RWPE1 (cell line): ENCODE measurements around the gene CD79A.

Experiments used
- CTCF ChIA-PET: fragments of 350-600 bp; sonication (Branson Sonifier 250); formaldehyde crosslinking; extraction: SDS; loops from one replicate; lab custom pipeline; 2021; lab: Yijun Ruan, JAX
- POLR2A ChIA-PET: fragments of 400-600 bp; formaldehyde crosslinking; extraction: SDS; loops from one replicate; lab custom pipeline; 2020; ENCODE audit warnings: antibody characterized with exemption; ENCODE audit not compliant: low non-redundant PET; lab: Yijun Ruan, JAX
- DNase-seq: peaks from one replicate; pipeline ENCODE4 v3.0.0; 2012; ENCODE audit warnings: low spot score
- H3K27ac ChIP-seq: fragments of 450-650 bp; 2 replicates; pipeline ENCODE4 v1.5.1; 2017
- TF ChIP-seq, protein P1 (sequence below): fragments of 450-650 bp; conservative IDR thresholded peaks from 2 replicates; pipeline ENCODE4 v1.5.1; 2017; ENCODE audit warnings: low read depth, mild to moderate bottlenecking

The CD79A gene

DNA sequence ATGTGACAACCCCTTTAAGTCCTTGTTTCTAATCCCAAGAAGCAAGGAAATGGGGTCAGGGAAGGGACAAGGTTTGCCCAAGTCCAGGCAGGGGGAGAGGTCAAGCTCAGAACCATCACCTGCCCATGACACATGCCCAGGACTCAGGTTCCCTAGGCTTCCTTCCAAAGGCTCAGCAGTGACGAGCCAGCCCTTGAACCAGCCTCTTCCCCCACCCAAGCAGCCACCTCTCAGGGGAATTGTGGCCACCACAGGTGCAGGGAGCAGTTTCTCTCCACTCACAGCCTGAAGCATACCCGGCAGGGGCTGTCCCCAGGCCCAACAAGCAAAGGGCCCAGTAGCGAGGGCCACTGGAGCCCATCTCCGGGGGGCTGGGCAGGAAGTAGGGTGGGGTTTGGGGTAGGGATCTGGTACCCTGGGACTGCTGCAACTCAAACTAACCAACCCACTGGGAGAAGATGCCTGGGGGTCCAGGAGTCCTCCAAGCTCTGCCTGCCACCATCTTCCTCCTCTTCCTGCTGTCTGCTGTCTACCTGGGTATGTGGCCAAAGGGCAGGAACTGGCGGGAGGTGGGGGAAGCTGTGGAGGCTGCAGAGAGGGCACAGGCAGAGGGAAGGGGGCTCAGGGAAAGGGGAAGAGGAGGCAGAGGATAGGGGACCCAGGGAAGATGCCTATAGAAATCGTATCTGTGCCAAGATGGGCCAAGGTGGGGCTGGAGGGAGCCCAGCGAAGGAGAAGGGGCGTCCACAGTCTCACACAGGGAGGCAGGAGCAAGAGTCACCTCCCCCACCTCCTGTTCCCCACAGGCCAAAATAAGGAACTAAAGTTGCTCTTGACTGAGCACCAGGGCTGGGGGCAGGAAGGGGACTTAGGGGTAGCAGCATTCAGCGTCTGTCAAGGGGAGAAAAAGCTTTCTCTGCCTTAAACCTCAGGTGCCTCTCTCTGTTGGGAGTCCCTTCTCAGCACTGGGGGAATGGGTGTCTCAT lies at the start of gene CD79A:
Gene CD79A, plus strand, starts transcription at position 433 of the 986 bp plus-strand sequence. Its CDS starts 26 bp downstream, at position 459.
- H3K27ac ChIP-seq, result no peak within 1 kb of the TSS
- DNase-seq, result no peak
- TF ChIP-seq, protein P1, sequence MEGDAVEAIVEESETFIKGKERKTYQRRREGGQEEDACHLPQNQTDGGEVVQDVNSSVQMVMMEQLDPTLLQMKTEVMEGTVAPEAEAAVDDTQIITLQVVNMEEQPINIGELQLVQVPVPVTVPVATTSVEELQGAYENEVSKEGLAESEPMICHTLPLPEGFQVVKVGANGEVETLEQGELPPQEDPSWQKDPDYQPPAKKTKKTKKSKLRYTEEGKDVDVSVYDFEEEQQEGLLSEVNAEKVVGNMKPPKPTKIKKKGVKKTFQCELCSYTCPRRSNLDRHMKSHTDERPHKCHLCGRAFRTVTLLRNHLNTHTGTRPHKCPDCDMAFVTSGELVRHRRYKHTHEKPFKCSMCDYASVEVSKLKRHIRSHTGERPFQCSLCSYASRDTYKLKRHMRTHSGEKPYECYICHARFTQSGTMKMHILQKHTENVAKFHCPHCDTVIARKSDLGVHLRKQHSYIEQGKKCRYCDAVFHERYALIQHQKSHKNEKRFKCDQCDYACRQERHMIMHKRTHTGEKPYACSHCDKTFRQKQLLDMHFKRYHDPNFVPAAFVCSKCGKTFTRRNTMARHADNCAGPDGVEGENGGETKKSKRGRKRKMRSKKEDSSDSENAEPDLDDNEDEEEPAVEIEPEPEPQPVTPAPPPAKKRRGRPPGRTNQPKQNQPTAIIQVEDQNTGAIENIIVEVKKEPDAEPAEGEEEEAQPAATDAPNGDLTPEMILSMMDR, result no peak
- ChIA-PET POLR2A (no interaction called here), CTCF (interaction anchor here (1.0 kb wide), 1 partner anchor 81 kb away, joined by 7 read pairs; no protein-coding TSS in a partner anchor)

DNA sequence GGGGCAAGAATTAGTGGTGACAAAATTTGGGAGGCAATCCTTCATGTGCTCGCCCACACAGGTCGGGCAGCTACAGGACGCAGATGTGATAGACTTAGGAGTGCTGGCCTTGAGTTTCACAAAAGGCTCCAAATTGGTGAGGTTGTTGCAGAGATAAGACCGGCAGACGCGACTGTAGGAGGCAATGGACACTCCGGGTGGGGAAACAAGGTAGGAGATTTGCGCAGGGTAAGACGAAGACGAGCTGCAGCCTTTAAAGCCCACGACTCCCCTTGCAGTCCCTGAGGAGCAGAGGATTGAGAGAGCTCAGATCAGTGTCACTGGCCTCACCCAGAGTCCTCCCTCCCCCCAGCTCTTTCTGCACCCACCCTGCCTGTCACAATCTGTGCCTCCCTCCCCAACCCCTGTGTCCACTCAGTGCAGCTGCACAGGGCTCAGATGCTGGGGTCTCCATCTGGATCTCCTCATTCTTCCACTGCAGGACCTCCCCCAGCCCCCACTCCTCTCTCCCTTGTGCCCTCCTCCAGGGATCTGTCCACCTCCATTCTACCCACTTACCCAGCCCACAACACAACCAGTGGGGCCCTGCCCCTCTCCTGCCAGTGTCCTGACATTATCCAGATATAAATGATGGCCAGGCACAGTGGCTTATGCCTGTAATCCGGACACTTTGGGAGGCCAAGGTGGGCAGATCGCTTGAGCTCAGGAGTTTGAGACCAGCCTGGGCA lies 38.9 kb upstream of the CD79A start:
- H3K27ac ChIP-seq, result no peak overlapping the region
- TF ChIP-seq, protein P1, result no peak
- POLR2A ChIA-PET, result no interaction called here
- DNase-seq, result no peak
- CTCF ChIA-PET, result interaction anchor here (1.3 kb wide), 1 partner anchor 45 kb away, joined by 10 read pairs; no protein-coding TSS in a partner anchor

DNA sequence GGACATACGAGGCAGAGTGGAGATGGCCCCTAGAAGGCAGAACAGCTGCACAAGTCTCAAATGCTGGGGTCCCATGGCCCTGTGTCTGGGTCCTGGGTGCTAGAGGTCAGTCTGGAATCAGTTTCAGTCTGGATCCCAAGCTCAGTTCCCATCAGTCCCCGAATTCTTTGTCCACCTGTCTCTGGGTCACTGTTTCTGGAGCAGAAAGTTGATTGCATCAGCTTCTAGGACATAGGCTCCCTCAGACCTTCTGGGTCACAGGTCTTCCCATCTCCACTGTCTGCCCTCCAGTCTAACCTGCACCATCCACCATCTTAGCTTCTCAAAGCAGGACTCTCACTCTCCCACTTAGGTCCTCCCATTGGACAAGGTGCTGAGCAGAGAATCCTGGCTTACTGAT lies 37.9 kb upstream of the CD79A start:
- DNase-seq, result no peak
- CTCF ChIA-PET, result interaction anchor here (1.3 kb wide), 1 partner anchor 46 kb away, joined by 10 read pairs; no protein-coding TSS in a partner anchor
- no peak overlapping the region for H3K27ac ChIP-seq
- TF ChIP-seq, protein P1, result no peak
- POLR2A ChIA-PET, result no interaction called here

DNA sequence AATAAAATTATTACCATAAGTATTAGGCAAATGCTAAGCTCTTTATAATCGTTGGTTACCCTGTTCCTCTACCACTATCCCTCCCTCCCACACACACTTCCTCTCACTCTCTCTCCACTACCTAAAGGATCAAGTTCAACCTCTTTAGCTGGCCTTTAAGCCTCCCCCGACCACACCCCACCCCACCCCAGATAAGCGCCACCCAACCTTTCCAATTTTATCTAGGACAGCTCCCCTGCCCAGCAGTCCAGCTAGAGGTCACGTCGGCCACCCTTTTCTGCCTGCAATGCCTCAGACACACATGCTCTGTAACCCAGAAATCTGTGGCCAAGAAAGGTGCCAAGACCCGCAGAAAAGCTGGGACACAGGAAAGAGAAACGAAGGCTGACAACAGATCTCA lies 33.7 kb upstream of the CD79A start:
- ChIA-PET POLR2A (interaction anchor here (0.5 kb wide), 1 partner anchor 20 kb away, joined by 3 read pairs; no protein-coding TSS in a partner anchor), CTCF (no interaction called here)
- TF ChIP-seq, protein P1, result no peak
- DNase-seq, result no peak
- no peak overlapping the region for H3K27ac ChIP-seq

DNA sequence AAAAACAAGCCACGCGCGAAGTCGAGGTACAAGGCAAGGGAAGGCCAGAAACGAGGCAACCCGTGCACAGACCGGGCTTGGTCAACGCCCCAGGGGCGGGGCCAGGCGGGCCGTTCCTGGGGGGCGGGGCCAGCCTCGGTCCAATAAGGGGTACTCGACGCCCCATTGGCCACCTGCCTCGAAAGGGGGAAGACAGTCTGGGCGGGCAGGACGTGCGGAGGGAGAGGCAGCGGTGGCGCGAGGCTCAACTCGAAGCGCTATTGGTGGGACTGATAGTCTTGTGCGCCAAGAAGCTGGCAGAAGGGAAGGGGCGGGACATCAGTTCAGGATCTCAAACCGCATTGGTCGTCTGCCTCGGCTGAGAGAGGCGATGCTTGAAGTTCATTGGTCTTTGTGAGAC lies 32.5 kb upstream of the CD79A start, which contains the start of gene LYPD4:
Gene LYPD4, minus strand, starts transcription at position 83 of the 400 bp plus-strand sequence. CDS start 5,398 bp downstream, outside the sequence.
- no peak for DNase-seq
- CTCF ChIA-PET, result interaction anchor here (0.7 kb wide), 1 partner anchor 15 kb away, joined by 3 read pairs; no protein-coding TSS in a partner anchor
- TF ChIP-seq, protein P1, result no peak
- H3K27ac ChIP-seq, result no peak within 1 kb of the TSS
- POLR2A ChIA-PET, result no interaction called here

DNA sequence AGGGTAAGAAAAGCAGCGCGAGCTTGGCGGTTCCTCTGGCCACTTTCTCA lies 32.3 kb upstream of the CD79A start, which contains the start of gene DMRTC2:
Gene DMRTC2, plus strand, starts transcription at position 42 of the 50 bp plus-strand sequence. CDS start 2,387 bp downstream, outside the sequence.
- TF ChIP-seq, protein P1, result no peak
- CTCF ChIA-PET, result interaction anchor here (0.7 kb wide), 1 partner anchor 15 kb away, joined by 3 read pairs; no protein-coding TSS in a partner anchor

More for the DNA sequence above, 32.3 kb upstream of the CD79A start, which contains the start of gene DMRTC2:
- POLR2A ChIA-PET, result no interaction called here
- no peak for DNase-seq
- no peak within 1 kb of the TSS for H3K27ac ChIP-seq
